ENCODE results near the gene ALOXE3.

Gene ALOXE3

GRCh38 chr17:8046929-8047768 lies 71.2 kb downstream of the ALOXE3 start:
- TF ChIP-seq, protein P1, sequence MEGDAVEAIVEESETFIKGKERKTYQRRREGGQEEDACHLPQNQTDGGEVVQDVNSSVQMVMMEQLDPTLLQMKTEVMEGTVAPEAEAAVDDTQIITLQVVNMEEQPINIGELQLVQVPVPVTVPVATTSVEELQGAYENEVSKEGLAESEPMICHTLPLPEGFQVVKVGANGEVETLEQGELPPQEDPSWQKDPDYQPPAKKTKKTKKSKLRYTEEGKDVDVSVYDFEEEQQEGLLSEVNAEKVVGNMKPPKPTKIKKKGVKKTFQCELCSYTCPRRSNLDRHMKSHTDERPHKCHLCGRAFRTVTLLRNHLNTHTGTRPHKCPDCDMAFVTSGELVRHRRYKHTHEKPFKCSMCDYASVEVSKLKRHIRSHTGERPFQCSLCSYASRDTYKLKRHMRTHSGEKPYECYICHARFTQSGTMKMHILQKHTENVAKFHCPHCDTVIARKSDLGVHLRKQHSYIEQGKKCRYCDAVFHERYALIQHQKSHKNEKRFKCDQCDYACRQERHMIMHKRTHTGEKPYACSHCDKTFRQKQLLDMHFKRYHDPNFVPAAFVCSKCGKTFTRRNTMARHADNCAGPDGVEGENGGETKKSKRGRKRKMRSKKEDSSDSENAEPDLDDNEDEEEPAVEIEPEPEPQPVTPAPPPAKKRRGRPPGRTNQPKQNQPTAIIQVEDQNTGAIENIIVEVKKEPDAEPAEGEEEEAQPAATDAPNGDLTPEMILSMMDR (IDR thresholded peaks at IDR 0.05; ENCODE audit: low read depth, low read length), result no peak
- no peak for DNase-seq (ENCODE audit: low read depth in 2 of 2)
- H3K4me3 ChIP-seq (replicated peaks in 1 of 2; ENCODE audit: low read depth in 2 of 2, low read length in 2 of 2), result no peak overlapping the region

- DNase-seq (ENCODE audit: low read depth in 2 of 2), result no peak
- TF ChIP-seq, protein P1 (IDR thresholded peaks at IDR 0.05; ENCODE audit: low read depth, low read length), result no peak
- H3K4me3 ChIP-seq (replicated peaks in 1 of 2; ENCODE audit: low read depth in 2 of 2, low read length in 2 of 2), result no peak overlapping the region
These were observed 71.9 kb downstream of the ALOXE3 start for GRCh38 chr17:8046306-8046928.
